Choroid plexus epithelial cell (primary cell): ENCODE results near the gene ITPK1.

Source experiments
- DNase-seq: peaks from one replicate; pipeline ENCODE4 v3.0.0-alpha.2; 2010; ENCODE audit warnings: low read depth
- H3K4me3 ChIP-seq: 2 replicates; pipeline ENCODE4 v1.5.1; 2011; ENCODE audit warnings: low read depth, mild to moderate bottlenecking, control low read depth, low read length, moderate library complexity
- TF ChIP-seq, protein P1 (sequence below): conservative IDR thresholded peaks from 2 replicates; pipeline ENCODE4 v1.5.1; 2011; ENCODE audit warnings: low read depth, mild to moderate bottlenecking, control low read depth, inconsistent platforms, low read length, moderate library complexity

ITPK1 gene

GRCh38 chr14:92942976-92943710 is 172.6 kb downstream of the ITPK1 start:
- no peak for DNase-seq
- TF ChIP-seq, protein P1, sequence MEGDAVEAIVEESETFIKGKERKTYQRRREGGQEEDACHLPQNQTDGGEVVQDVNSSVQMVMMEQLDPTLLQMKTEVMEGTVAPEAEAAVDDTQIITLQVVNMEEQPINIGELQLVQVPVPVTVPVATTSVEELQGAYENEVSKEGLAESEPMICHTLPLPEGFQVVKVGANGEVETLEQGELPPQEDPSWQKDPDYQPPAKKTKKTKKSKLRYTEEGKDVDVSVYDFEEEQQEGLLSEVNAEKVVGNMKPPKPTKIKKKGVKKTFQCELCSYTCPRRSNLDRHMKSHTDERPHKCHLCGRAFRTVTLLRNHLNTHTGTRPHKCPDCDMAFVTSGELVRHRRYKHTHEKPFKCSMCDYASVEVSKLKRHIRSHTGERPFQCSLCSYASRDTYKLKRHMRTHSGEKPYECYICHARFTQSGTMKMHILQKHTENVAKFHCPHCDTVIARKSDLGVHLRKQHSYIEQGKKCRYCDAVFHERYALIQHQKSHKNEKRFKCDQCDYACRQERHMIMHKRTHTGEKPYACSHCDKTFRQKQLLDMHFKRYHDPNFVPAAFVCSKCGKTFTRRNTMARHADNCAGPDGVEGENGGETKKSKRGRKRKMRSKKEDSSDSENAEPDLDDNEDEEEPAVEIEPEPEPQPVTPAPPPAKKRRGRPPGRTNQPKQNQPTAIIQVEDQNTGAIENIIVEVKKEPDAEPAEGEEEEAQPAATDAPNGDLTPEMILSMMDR: no peak

DNA sequence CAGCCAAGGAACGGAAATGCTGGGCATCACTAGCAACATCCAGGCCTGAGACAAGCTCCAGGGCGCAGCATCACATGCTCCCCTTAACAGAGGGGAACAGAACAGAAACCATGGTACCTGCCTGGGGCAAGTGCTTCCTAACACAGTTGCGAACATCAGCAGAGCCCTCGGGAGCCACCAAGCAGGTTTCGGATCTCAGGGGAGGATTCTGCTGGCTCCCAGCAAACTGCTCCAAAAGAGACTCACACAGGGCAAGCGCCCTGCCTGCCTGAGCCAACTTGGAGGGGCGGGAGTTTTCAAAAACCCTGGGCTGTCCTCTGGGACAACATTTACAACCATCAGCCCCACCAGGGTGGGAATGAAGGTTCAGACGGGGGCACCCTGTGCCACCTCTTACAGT is 173.1 kb downstream of the ITPK1 start:
- DNase-seq: no peak
- no peak overlapping the region for H3K4me3 ChIP-seq
- TF ChIP-seq, protein P1: no peak

More at GRCh38 chr14:92942976-92943710, 172.6 kb downstream of the ITPK1 start:
- no peak overlapping the region for H3K4me3 ChIP-seq

GRCh38 chr14:92942136-92942535 is 173.6 kb downstream of the ITPK1 start:
- no peak overlapping the region for H3K4me3 ChIP-seq
- no peak for DNase-seq
- TF ChIP-seq, protein P1: no peak

DNA sequence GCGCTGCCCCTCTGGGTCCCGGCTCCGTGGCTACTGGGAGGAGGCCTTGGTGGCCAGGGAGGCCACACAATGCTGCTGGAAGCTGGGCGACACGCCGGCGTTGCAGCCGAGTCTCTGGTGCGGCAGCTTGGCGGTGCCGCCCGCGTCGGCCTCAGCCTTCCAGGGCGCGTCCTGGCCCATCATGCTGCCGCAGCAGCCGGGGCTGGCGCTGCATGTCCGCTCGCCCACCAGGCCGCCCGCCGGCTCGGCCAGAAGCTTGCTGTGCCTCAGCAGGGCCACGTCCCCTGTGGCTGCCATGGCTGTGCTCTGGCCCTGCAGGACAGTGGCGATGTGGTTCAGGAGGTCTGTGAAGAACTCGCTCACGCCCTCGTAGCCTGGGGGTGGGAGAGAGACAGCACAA is 174.2 kb downstream of the ITPK1 start:
- TF ChIP-seq, protein P1: no peak
- H3K4me3 ChIP-seq: no peak overlapping the region
- DNase-seq: no peak

DNA sequence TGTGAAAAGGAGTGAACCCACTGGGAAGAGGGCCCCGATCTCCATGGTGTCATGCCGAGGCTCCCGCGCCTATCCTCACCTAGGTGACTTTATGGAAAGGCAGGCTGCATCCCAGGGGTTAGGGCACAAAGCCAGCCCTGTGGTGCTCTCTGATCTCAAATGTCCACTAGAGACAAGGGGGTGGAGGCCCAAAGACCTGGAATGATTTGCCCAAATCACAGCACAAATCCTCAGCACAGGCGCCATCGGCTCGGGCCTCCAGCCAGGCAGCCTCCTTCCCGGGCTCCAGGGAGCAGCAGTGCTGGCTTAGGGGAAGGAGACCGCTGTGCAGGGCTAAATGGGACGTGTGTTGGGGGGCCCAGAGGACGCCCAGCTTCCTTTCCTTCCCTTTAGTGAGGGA is 175.2 kb downstream of the ITPK1 start:
- TF ChIP-seq, protein P1: no peak
- no peak overlapping the region for H3K4me3 ChIP-seq
- no peak for DNase-seq

- H3K4me3 ChIP-seq: no peak overlapping the region
- DNase-seq: no peak
- TF ChIP-seq, protein P1: no peak
Observed at GRCh38 chr14:92939699-92940098, 176.0 kb downstream of the ITPK1 start.
